Measurements from ENCODE around the gene ACAP2. TPM values are rescaled to one million over a fixed set of nuclear protein-coding genes. Genes with fewer than 3 reads are reported as not detected.

The ACAP2 gene
- polyA plus RNA-seq, 4 donors = 35.6 to 37.3 (median 36.2) TPM

DNA sequence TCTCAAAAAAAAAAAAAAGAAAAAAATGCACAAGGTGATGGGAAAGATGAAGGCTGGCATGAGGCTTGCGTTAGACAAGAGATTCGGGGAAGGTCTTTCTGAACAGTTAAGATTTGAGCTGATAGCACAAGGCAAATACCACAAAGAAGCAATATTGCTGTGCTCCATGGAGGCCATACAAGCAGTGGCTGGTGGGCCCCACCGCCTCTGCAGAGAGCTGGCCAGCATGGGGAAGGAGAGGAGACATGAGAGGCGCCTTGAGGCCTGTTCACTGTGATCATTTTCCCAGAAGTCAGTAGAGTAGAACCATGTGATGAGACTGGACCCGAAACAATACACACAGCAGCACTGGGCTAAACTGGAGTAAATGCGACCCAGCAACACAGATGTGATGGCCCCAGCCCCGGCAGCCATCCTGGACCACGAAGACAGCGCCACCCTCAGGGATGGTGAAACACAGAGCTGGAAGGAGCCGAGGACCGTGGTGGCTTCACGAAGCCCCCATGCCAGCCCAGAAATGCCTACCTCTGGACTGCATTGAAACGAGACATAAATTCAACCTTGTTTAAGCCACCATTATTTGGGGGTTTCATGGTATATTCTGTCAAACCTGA is 177.3 kb downstream of the ACAP2 start:
- DNase-seq (ENCODE audit: low read depth in 4 of 4, low spot score in 3 of 4) = no peak

DNA sequence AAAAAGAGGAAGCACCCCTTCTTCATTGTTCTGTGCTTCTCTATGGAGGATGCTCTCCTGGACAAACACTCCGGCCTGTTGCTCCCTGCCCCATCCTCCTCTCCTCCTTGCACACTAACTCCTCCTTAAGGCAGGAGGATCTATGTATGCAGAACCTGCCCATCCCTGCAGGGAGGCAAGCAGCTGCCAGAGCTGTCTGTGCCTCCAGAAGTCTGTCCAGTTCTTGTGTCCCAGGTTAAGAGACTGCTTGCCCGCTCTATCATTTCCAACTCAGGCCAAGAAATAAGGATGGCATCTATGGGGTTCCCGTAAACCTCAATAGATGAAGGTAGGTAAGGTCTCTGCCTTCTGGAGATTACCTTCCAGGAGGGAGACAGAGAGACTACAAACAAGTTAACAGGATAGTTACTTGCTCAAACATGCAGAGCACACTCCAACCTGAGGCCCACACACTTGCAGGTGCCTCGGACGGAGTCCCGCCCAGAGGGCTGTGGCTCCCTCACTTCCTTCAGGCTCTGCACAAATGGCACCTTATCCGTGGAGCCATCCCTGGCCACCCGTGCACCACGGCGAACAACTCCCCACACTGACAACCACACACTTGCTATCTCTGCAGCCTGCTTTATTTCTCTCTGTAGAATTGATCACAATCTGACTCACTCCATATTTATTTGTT is 178.8 kb downstream of the ACAP2 start:
- no peak for DNase-seq (ENCODE audit: low read depth in 4 of 4, low spot score in 3 of 4)

DNA sequence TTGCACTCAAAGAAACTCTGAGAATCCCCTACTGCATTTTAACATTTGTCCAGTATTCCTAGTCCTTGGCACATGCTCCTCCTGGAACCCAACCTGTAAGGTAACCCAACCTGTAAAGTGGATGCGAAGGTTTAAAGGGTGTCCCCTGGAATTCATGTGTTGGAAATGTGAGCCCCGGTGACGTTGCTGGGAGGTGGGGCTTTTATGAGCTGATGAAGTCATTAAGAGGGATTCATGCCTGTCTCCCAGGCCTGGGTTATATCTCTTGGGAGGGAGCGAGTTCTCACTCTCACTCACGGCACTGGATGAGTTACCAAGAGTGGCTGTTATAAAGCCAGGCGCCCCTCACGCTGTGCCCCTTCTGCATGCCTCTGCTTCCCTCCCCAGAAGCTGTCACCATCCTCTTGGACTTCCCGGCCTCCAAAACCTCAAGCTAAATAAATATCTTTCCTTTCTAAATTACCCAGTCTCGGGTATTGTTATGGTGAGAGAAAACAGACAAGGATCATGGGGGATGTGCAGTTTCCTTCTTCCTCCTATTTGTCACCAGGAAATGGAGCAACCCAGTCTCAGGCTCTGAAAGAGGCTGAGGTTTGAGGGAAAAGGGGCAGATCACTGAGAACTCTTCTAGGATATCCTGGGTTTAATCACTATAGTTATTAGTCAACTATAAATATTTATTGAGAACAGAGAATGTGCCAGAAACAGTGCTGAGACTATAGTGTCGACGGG is 179.5 kb downstream of the ACAP2 start:
- no peak for DNase-seq (ENCODE audit: low read depth in 4 of 4, low spot score in 3 of 4)

DNA sequence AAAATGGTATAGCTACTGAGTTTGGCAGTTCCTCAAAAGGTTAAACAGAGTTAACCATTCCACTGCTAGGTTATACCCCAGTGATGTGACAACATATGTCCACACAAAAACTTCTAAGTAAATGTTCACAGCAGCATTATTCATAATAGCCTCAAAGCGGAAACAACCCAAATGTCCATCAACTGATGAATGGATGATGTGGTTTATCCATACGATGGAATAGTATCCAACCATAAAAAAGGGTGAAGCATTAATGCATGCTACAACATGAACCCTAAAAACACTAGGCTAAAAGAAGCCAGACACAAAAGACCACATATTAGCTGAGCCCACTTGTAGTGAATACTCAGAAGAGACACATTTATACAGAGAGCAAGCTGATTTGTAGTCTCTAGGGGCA is 180.9 kb downstream of the ACAP2 start:
- DNase-seq (ENCODE audit: low read depth in 4 of 4, low spot score in 3 of 4) = no peak

DNA sequence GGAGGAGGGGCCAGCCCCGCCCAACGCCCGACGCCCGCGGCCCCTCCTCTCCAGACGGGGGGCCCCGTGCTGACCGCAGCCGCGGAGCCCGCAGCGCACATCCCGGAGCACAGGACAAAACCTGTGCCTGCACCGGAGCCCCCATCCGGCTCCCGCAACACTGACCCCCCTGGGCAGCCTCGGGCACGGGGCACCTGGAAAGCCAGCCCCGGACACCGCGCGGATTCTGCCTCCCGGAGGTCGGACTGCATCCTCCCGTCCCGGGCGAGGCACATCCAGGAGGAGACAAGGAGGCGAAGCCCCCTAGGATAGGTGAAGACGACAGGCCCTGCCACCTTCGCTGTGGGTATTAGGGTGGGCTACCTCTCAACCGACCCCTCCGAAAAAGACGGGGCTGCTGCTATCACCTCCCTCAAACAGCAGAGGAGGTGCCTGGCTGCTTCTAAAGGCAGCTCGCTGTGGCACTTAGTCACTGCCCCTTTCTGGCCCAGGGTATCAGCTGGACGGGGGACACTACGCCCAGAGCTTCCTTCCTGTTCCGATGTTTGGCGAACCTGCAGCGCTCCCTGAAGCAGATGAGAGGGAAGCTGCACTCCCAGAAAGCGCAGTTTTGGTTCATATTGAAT is 182.4 kb downstream of the ACAP2 start:
- DNase-seq (ENCODE audit: low read depth in 4 of 4, low spot score in 3 of 4) = no peak

DNA sequence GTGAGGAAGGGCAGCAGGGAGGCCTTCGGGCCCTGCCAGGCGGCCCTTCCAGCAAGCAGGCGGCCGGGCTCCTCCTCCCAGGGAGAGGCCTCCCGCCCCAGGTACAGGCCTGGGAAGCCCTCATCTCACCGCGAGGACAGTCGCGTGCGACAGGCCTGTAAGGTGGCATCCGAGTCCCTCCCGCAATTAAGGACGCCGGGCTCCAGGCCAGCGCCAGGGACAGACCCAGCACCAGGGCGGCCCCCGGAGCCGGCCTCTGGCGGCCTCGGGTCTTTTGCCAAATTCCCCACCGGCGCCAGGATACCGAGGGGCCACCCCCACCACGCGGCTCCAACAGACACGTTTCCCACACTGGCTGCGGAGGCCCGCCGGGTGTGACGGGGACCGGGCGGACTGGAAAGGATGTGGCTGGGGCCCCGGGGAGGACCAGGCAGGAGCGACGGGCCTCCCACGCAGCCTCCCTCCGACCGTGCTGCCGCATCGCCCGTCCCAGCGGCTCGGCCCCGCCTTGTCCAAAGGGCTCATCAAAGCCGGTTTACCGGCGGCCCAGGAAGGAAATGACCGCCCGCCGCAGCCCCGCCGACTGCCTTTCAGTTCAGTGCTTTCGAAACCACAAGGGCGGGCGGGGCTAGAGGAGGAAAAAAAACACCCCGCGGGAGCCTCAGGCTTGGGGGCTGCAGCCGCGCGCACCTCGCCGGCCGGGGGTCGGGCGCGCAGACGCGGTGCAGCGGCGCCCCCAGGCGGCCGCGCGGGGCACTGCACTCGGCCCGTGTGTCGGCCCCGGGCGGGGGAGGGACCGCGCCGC is 183.1 kb downstream of the ACAP2 start:
- DNase-seq (ENCODE audit: low read depth in 4 of 4, low spot score in 3 of 4) = peak in 3 of 4 donors; percentile 77 to 82 (median 78)

DNA sequence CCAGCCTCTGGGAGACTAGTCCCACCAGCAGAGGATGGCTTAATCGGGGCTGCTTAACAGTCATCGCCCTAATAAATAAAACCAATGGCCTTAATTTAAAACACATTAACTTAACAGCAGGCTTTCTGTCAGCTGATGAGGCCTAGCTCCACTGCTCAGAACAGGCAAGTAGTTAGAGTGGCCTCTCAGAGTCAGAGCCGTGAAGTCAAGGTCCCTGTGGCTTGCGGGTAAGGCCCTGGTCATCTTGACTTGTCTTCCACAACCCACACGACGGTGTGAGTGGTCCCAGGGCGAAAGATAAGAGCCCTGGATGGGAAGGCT is 183.7 kb downstream of the ACAP2 start:
- no peak for DNase-seq (ENCODE audit: low read depth in 4 of 4, low spot score in 3 of 4)

DNA sequence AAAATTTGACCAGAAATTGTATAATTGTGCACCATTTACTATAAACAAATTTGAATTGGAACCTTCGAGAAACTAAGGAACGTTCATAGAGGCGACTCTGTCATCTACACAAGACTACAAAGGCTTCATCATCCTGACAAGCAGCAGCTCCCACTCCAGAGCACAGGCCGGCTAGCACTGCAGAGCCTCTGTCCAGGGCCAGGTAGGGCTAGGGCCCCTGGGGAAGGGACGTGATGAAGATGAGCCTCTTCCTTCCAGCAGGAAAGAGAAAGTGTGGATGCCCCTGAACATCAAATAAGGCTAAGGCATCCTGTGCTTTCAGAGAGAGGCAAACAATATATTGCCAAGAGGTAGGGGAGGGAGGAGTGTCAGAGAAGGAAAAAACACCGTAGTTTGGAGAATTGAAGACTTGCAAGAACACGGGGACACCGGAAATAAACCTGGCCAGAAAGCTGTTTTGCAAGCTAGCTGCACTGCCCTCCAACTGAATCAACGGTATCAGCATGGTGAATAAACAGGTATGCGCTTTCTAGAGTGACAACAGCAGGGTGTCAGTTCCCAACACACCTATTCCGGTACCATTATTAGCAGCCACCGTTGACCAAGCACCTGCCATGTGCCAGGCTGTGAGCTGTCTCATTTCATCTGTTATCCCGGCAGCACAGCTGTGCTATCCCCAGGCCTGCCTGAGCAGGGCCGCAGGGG is 184.2 kb downstream of the ACAP2 start:
- no peak for DNase-seq (ENCODE audit: low read depth in 4 of 4, low spot score in 3 of 4)

DNA sequence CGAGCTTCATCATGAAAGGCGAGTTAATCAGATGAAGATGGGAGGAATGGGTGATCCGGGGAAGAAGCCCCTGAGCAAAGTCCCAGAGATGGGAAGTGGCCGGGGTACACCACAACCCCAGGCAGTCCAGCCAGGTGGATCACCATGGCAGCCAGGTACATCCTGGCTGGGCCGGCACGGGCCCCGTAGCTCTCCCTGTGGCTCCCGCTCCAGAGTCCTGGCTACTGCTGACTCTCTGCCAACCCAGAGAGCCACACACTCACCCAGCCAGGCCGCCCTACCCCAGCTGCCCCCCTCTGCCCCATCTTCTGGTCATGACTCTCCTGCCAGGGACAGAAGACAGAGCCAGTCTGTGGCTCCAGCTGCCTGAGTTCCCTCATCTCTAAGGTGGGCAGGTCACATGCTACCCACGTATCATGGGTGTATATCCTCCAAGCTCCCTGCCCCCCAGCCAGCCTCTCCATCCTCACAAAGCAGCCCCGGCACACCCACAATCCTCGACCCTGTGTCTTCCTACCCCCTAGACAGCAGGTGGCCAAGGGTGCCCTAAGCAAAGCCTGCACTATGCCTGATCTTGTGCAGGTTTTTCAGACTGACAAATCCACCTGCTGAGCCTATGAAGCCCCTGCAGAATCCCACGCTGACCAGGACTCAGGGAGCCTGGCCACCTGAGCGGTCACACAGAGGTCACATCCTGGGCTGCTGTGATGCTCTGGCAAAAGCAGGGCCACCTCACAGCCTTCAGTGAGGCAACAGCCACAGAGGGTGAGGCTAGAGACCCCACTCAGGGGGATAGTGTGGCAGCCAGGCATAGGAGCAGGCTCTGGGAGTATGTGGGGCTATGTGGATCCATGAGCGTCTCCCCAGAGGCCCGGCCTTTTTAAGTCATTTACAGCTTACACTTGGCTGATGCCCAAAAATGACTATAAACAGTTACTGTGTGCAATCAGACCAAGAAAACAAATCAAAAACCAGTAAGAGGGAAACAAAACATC is 185.1 kb downstream of the ACAP2 start:
- no peak for DNase-seq (ENCODE audit: low read depth in 4 of 4, low spot score in 3 of 4)

DNA sequence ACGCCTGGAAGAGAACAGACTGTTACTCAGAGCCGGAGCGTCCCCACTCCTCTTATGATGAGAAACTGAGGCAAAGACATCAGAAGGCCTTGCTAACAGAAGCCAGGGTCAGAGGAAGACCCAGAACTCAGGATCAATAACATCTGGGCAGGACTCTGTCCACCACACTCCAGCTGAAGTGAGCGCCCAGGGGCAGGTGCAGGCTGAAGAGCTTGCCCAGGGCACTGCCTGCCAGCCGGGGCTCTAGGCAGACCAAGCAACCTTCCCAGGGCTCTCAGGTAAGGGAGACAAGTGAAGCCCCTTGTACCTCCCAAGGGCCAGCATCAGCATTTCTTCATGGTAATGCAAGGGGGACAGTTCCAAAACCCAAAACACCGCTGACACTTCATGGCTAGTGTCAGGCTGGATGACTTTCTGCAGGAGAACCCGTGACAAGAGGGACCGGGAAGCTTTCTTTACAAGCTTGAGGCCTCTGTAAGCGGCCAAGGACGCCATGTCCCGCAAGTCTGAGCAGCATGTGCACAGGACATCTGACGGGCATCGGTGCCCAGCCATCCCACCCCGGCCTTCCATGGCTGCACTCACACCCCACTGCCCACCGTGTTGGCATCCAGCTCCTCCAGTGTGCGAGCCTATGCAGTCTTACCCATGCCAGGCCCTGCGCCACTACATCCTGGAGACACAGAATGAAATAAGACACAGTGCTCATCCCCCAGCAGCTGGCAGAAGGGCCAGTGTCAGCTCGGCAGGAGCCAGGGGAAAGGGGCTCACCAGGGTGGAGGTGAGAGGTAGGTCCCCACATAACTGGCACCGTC is 186.0 kb downstream of the ACAP2 start:
- no peak for DNase-seq (ENCODE audit: low read depth in 4 of 4, low spot score in 3 of 4)

DNA sequence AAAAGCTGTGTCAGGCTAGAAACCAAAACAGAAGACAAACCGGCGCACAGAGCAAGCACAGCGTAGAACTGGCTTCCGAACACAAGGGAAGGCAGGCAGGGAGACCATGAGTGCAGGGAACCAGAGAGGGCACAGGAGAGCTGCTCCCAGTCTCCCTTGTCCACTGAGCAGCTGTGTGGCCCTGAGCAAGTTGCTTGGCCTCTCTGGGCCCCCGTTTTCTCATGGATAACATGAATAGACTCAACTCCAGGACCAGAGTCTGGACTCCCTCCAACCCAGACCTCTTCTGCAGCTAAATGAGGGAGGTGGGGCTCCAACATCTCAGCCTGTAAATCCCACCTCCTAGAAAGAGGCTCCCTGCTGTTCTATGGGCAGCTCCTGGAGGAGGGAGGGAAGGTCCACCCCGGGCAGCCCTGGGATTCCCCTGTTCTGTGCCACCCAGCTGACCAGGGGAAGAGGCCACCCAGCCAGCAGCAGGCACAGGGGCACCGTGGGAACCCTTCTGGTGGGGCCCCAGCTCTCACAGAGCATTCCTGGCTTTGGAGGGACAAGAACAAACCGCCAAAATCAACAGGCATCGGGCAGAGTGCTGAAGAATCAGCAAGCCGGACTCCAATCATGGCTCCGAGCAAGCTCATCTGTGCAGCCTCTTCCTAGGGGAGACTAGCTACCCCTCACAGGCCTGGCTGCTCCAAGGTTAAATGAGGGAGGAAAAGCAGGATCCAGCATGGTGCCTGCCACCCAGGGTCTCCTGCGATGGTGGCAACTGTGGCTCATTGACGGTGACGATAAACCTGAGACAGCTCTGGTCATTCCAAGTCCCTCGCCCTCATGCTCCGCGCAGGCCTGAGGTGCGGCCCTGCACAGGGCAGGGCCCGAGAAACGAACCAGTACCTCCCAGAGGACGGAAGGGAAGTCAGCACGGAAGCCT is 187.0 kb downstream of the ACAP2 start:
- DNase-seq (ENCODE audit: low read depth in 4 of 4, low spot score in 3 of 4) = no peak

DNA sequence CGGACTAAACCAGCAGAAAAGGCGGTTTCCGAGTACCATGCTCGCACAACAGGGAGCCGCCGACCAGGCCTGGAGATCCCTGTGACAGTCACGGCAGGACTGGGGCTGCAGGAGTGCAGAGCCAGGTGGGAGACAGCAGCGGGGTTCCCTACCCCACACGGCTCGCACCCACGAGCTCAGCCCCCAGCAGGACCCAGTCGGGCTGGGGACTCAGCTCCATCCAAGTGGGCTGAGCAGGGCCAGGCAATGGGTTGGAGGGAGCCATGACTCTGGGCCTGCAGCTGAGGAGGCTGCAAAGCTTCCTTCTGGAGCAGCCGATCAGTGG is 187.7 kb downstream of the ACAP2 start:
- no peak for DNase-seq (ENCODE audit: low read depth in 4 of 4, low spot score in 3 of 4)

DNA sequence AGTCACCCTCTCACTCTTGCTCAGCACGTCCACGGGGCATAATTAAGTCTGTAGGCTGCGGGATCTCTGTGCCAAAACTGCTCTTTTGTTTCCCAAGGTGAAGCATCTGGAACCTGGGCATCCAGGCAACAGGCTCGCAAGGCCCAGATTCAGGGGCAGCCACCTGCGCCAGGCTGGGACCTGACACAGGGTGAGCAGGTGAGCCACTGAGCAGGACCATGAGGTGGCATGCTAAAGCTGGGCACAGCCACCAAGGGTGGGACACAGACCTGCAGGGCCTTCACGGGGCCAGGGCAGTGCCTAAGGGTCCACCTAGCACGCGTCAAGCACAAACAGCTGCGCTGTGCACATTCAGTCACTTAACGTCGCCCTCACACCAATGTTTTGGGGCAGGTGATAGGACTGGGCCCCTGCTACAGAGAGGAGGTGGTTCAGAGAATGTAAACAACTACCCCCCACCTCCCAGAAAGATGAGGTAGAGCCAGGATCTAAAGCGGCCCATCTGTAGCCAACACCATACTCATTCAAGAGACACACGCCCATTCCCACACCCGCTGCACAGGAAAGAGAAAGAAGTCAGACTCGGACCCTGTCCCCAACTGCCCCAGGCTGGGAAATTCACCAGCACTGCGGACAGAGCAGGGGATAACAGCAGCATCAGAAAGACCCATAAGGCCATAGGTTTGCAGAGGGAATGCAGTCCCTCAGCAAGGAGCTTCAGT is 188.2 kb downstream of the ACAP2 start:
- no peak for DNase-seq (ENCODE audit: low read depth in 4 of 4, low spot score in 3 of 4)

DNA sequence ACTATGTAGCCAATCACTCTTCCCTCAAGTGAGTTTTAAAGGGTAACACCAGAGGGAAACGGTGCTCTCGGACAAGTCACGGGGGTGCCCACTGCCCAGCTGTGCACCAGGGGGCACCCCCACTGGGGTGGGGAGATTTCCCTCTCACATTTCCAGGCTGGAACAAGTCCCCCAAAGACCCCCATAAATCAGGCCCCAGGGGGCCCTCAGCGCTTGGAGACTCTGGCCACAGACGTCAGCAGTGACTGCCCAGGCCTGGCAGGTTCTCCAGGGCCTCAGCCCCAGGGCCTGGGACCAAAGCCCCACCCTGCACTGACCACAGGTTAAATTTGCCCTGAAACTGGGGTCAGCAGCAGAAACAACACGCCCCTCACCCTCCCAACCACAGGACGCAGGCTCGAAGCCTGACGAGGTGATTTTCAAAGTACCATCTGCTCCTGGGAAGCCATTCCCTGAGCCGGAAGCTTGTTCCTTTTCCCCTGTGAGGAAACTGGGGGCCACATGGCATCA is 188.8 kb downstream of the ACAP2 start:
- no peak for DNase-seq (ENCODE audit: low read depth in 4 of 4, low spot score in 3 of 4)

DNA sequence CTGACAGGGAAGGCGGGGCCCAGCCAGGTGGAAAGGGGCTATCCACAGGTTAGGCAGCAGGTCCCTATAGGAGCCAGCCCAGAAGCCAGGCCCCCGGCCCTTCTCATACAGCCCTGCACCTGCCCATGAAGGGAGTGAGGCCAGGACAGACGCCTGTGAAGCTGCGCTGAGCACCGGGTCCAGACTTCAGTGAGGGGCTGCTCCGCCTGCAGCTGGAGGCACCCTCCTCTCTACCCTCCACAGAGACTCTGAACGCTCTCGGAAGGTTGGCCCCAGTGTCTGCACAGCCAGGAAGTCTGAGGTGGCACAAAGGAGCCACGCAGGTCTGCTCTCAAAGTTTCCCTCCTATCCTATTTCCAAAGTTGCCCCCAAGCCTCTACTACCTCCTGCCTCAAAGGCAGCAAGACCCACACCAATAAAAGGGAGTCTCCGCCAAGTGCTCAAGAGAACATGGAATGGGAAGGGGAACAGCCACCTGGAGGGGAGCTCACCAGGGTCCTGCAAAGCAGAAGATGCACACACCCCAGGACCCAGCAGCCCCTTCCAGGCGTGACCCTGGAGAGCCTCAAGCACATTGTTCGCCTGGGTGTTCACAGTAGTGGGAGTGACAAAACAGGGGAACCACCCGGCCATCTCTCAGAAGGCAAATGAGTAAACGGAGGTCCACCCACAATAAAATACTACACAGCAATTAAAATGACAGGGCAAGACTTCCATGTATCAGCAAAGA is 191.3 kb downstream of the ACAP2 start:
- DNase-seq (ENCODE audit: low read depth in 4 of 4, low spot score in 3 of 4) = no peak
